Activated effector memory CD4-positive, alpha-beta T cell treated with anti-CD3 and anti-CD28 coated beads, Interleukin-2, amount 50 U/mL, for 16 hours (primary cell): Measurements from ENCODE around the gene TNFSF12.

Experiments used
- DNase-seq: peaks from one replicate; pipeline ENCODE4 v3.0.0-alpha.2; 2020

TNFSF12 gene

GRCh38 chr17:7544911-7545310 lies 3.9 kb upstream of the TNFSF12 start:
- no peak for DNase-seq

GRCh38 chr17:7549401-7550055 lies 670 bp downstream of the TNFSF12 start:
- DNase-seq = peak; percentile 79

DNA sequence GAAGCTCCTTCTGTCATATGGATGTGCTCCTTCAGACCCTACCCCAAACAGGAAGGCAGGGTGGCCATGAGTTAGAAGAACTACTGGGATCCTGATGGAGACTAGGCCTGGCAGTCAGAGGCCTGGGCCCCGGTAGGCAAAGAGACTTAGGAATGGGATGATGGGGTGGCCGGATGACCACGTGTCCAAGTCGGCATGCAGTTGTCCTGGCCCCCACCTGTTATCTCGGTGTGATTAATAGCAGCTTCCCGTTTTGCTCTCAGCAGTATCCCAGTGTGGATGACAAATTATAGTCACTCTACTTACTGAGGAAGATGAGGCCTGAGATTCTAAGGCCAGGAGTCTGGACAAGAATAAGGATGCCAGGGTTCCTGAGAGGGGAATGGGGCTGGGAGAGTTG lies 1.5 kb downstream of the TNFSF12 start:
- DNase-seq = no peak

- no peak for DNase-seq
Measured at GRCh38 chr17:7551396-7551795, 2.5 kb downstream of the TNFSF12 start.

DNA sequence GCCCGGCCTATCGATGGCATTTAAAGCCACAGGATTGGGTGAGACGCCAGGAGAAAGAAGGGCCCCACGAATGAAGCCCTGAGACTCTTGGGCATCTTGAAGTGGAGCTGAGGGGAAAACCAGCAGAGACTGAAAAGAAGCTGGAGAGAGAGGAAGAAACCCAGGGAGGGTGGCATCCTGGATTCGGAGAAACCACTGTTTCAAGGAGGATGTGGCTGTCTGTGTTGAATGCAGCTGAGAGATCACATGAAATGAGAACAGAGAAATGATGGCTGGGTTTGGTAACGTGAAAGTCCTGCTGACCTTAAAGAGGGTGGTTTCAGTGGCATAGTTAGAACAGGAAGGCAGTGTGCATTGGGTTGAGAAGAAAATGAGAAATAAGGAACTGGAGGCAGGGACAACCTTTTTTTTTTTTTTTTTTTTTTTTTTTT lies 3.8 kb downstream of the TNFSF12 start:
- DNase-seq = no peak

GRCh38 chr17:7553356-7553755 lies 4.5 kb downstream of the TNFSF12 start:
- no peak for DNase-seq

GRCh38 chr17:7555320-7555948 lies 6.6 kb downstream of the TNFSF12 start:
- DNase-seq = no peak

DNA sequence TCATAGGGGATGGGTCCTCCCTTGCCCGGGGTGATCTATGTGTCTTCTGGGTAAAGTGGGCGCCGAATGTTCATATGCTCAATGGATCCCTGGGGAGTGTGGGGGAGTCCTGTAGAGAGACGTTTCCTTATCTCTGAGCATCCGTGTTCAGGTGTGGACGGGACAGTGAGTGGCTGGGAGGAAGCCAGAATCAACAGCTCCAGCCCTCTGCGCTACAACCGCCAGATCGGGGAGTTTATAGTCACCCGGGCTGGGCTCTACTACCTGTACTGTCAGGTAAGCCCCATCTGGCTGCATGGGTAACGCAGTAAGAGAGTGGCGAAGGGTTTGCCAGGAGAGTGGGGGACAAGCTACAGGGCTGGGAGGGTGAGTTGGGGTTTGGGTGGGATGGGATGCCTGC lies 7.8 kb downstream of the TNFSF12 start:
- DNase-seq = no peak

- no peak for DNase-seq
Measured at GRCh38 chr17:7557147-7557764, 8.4 kb downstream of the TNFSF12 start.

GRCh38 chr17:7557775-7558543 lies 9.1 kb downstream of the TNFSF12 start:
- DNase-seq = no peak

- no peak for DNase-seq
Measured at GRCh38 chr17:7558544-7559319, 9.9 kb downstream of the TNFSF12 start, which contains the start of gene TNFSF13. TNFSF13 (plus strand) TSS chr17:7558750; CDS start chr17:7559040, 290 bp downstream.

DNA sequence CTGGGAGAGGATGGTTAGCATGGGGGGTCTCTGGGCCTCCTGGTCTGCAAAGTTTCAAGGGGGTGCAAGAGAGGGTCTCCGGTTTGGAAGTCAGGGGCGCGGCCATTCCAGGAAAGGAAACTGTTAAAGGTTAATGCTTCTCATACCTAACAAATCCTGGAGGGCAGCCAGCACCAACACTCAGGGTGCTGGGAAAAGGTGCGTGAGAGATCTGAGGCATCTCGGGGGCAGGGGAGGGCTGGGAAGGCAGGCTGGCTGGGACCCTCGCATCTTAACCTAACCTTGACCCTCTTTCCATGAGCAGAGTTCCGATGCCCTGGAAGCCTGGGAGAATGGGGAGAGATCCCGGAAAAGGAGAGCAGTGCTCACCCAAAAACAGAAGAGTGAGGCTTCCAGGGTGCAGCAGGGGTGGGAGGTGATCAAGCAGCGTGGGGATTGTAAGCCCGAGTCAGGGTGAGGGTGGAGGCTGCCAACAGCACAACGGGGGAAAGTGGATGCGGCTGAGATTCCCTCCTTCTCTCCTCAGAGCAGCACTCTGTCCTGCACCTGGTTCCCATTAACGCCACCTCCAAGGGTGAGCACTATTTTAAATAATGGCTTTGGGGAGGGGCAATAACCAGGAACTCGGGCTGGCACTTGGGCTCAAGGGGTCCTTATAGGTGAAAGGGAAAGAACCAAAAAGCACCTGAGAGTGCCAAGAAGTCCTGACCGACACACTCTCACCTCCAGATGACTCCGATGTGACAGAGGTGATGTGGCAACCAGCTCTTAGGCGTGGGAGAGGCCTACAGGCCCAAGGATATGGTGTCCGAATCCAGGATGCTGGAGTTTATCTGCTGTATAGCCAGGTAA lies 10.7 kb downstream of the TNFSF12 start:
- no peak for DNase-seq

- DNase-seq = peak; percentile 84
Measured at GRCh38 chr17:7560172-7561027, 11.5 kb downstream of the TNFSF12 start.

DNA sequence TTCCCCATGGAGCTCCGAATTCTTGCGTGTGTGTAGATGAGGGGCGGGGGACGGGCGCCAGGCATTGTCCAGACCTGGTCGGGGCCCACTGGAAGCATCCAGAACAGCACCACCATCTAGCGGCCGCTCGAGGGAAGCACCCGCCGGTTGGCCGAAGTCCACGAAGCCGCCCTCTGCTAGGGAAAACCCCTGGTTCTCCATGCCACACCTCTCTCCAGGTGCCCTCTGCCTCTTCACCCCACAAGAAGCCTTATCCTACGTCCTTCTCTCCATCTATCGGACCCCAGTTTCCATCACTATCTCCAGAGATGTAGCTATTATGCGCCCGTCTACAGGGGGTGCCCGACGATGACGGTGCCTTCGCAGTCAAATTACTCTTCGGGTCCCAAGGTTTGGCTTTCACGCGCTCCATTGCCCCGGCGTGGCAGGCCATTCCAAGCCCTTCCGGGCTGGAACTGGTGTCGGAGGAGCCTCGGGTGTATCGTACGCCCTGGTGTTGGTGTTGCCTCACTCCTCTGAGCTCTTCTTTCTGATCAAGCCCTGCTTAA lies 12.2 kb downstream of the TNFSF12 start:
- peak; percentile 95 for DNase-seq

GRCh38 chr17:7561589-7562207 lies 12.8 kb downstream of the TNFSF12 start, which contains the start of gene SENP3:
SENP3 (plus strand) TSS chr17:7561919; CDS start chr17:7563077, 1,158 bp downstream.
- peak; percentile 97 for DNase-seq

DNA sequence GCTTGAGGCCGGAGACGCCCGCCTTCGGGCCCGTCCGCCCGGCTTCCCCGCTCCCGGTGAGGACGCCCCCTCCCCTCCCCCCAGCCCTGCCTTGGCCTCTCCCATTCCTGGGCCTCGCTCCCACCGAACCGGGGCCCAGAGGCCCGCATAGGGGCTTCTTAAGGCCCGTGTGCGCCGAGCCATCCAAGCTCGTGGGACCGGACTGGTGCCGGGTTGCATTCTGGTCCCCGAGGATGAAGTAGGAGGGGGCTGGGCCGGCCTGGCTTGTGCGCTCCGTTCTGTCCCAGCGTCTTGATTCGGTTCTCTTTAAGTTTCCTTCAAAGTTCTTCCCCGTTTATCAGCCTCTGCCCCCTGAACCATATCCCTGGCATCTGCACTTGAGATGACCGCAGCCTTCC lies 13.3 kb downstream of the TNFSF12 start:
- no peak for DNase-seq

DNA sequence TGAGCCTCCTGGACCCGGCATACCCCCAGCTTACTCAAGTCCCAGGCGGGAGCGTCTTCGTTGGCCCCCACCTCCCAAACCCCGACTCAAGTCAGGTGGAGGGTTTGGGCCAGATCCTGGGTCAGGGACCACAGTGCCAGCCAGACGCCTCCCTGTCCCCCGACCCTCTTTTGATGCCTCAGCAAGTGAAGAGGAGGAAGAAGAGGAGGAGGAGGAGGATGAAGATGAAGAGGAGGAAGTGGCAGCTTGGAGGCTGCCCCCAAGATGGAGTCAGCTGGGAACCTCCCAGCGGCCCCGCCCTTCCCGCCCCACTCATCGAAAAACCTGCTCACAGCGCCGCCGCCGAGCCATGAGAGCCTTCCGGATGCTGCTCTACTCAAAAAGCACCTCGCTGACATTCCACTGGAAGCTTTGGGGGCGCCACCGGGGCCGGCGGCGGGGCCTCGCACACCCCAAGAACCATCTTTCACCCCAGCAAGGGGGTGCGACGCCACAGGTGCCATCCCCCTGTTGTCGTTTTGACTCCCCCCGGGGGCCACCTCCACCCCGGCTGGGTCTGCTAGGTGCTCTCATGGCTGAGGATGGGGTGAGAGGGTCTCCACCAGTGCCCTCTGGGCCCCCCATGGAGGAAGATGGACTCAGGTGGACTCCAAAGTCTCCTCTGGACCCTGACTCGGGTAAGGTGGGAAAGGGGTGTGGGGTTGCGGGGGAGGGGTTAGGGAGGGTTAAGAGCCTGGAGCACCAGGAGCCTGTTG lies 14.4 kb downstream of the TNFSF12 start:
- no peak for DNase-seq

- no peak for DNase-seq
Measured at GRCh38 chr17:7569571-7569970, 20.7 kb downstream of the TNFSF12 start.

DNA sequence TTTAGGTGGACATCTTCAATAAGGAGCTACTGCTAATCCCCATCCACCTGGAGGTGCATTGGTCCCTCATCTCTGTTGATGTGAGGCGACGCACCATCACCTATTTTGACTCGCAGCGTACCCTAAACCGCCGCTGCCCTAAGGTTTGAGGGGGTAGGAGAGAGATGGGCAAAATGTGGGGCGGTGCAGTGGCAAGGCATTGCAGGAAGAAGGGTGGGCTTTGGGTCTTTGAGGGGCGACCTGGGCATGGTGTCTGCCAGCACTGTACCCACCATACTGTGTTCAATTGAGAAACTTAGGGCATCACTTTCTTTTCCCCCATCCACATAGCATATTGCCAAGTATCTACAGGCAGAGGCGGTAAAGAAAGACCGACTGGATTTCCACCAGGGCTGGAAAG lies 21.5 kb downstream of the TNFSF12 start:
- no peak for DNase-seq
